WTC11 (cell line): Measurements from ENCODE around the gene AGAP1. TPM values are rescaled to one million over a fixed set of nuclear protein-coding genes. Genes with fewer than 3 reads are reported as not detected.

Source experiments
- ATAC-seq: fragments of 200-7000 bp; cut with Tn5 transposase; 2 replicates; pipeline ENCODE4 v1.10.0; 2021; ENCODE audit warnings: mild to moderate bottlenecking, moderate library complexity
- CTCF ChIA-PET: fragments of 300-600 bp; sonication (Branson Sonifier 250); formaldehyde crosslinking; loops from one replicate; lab custom pipeline; 2021; ENCODE audit warnings: antibody characterized with exemption; lab: Charles Lee
- POLR2A ChIA-PET: fragments of 350-600 bp; sonication (Branson Sonifier 250); formaldehyde crosslinking; loops from one replicate; lab custom pipeline; 2021; ENCODE audit warnings: antibody characterized with exemption; lab: Charles Lee
- DNase-seq: peaks from one replicate; pipeline ENCODE4 v3.0.0; 2021; ENCODE audit warnings: low spot score
- H3K27ac Mint-ChIP-seq: 2 replicates; pipeline ENCODE4 v1.8.0; 2021; ENCODE audit warnings: mixed read lengths
- H3K27me3 Mint-ChIP-seq: 2 replicates; pipeline ENCODE4 v1.8.0; 2021; ENCODE audit warnings: low read depth, mild to moderate bottlenecking, moderate library complexity, mixed read lengths
- H3K36me3 Mint-ChIP-seq: 2 replicates; pipeline ENCODE4 v1.8.0; 2021; ENCODE audit warnings: mixed read lengths
- H3K4me1 Mint-ChIP-seq: 2 replicates; pipeline ENCODE4 v1.8.0; 2022; ENCODE audit warnings: mixed read lengths
- H3K4me3 Mint-ChIP-seq: 2 replicates; pipeline ENCODE4 v1.8.0; 2021; ENCODE audit warnings: mild to moderate bottlenecking, moderate library complexity, mixed read lengths
- H3K9me3 Mint-ChIP-seq: 2 replicates; pipeline ENCODE4 v1.8.0; 2021; ENCODE audit warnings: mixed read lengths
- CBFB ChIP-seq: sonication (generic); formaldehyde crosslinking; IDR thresholded peaks from 2 replicates; pipeline ENCODE4 v1.8.1; 2022; ENCODE audit warnings: mild to moderate bottlenecking, low read depth, missing genetic modification reagents
- CREM ChIP-seq: sonication (generic); formaldehyde crosslinking; IDR thresholded peaks from 2 replicates; pipeline ENCODE4 v1.8.1; 2022; ENCODE audit warnings: mild to moderate bottlenecking, missing genetic modification reagents, moderate library complexity
- ELF4 ChIP-seq: sonication (generic); formaldehyde crosslinking; IDR thresholded peaks from 2 replicates; pipeline ENCODE4 v1.8.1; 2022; ENCODE audit warnings: low read depth, mild to moderate bottlenecking, moderate library complexity, missing genetic modification reagents
- ETV6 ChIP-seq: sonication (generic); formaldehyde crosslinking; IDR thresholded peaks from 2 replicates; pipeline ENCODE4 v1.8.1; 2022; ENCODE audit warnings: mild to moderate bottlenecking, missing genetic modification reagents
- FOXJ3 ChIP-seq: sonication (generic); formaldehyde crosslinking; IDR thresholded peaks from 2 replicates; pipeline ENCODE4 v1.9.0; 2021; ENCODE audit warnings: missing genetic modification reagents, mild to moderate bottlenecking, borderline replicate concordance
- GTF2I ChIP-seq: fragments of 250-450 bp; sonication (Bioruptor Pico); conservative IDR thresholded peaks from 2 replicates; pipeline ENCODE4 v1.4.0; 2021; ENCODE audit warnings: mild to moderate bottlenecking
- HMGA2 ChIP-seq: fragments of 250-450 bp; sonication (Bioruptor Pico); IDR thresholded peaks from 2 replicates; pipeline ENCODE4 v1.4.0; 2021; ENCODE audit warnings: mild to moderate bottlenecking, moderate library complexity
- JUN ChIP-seq: sonication (generic); formaldehyde crosslinking; IDR thresholded peaks from 2 replicates; pipeline ENCODE4 v1.8.0; 2023; ENCODE audit warnings: mild to moderate bottlenecking, missing genetic modification reagents
- RELA ChIP-seq: sonication (generic); formaldehyde crosslinking; IDR thresholded peaks from 2 replicates; pipeline ENCODE4 v1.8.1; 2022; ENCODE audit warnings: missing genetic modification reagents, mild to moderate bottlenecking, borderline replicate concordance
- TP53 ChIP-seq: sonication (generic); formaldehyde crosslinking; IDR thresholded peaks from 2 replicates; pipeline ENCODE4 v1.8.1; 2023; ENCODE audit warnings: mild to moderate bottlenecking, missing genetic modification reagents
- ZNF396 ChIP-seq: fragments of 250-450 bp; sonication (Bioruptor Pico); IDR thresholded peaks from 2 replicates; pipeline ENCODE4 v1.8.0; 2021; ENCODE audit warnings: mild to moderate bottlenecking, moderate library complexity, borderline replicate concordance
- total RNA-seq: library from RNA; stranded (reverse); gene quantifications from 3 replicates; pipeline ENCODE4 v1.2.3, GENCODE V29; 2021
- TF ChIP-seq, protein P1 (sequence below): sonication (generic); formaldehyde crosslinking; IDR thresholded peaks from 2 replicates; pipeline ENCODE4 v1.8.1; 2022; ENCODE audit warnings: low read depth, mild to moderate bottlenecking, moderate library complexity, missing genetic modification reagents, borderline replicate concordance
- TF ChIP-seq, protein P2 (sequence below): sonication (generic); formaldehyde crosslinking; IDR thresholded peaks from 2 replicates; pipeline ENCODE4 v1.8.0; 2022; ENCODE audit warnings: missing genetic modification reagents
- TF ChIP-seq, protein P3 (sequence below): fragments of 250-450 bp; sonication (Bioruptor Pico); IDR thresholded peaks from 2 replicates; pipeline ENCODE4 v1.9.0; 2021; ENCODE audit warnings: moderate library complexity, mild to moderate bottlenecking, inconsistent platforms, borderline replicate concordance
- TF ChIP-seq, protein P4 (sequence below): sonication (generic); formaldehyde crosslinking; IDR thresholded peaks from 2 replicates; pipeline ENCODE4 v1.8.0; 2022; ENCODE audit warnings: mild to moderate bottlenecking, missing genetic modification reagents
- TF ChIP-seq, protein P5 (sequence below): fragments of 200-600 bp; IDR thresholded peaks from 2 replicates; pipeline ENCODE4 v1.8.0; 2022; ENCODE audit warnings: antibody characterized with exemption
- TF ChIP-seq, protein P6 (sequence below): sonication (generic); formaldehyde crosslinking; conservative IDR thresholded peaks from 2 replicates; pipeline ENCODE4 v1.8.1; 2023; ENCODE audit warnings: mild to moderate bottlenecking, low read depth, missing genetic modification reagents, moderate library complexity
- TF ChIP-seq, protein P7 (sequence below): fragments of 250-450 bp; sonication (Bioruptor Pico); IDR thresholded peaks from 2 replicates; pipeline ENCODE4 v1.9.0; 2021; ENCODE audit warnings: mild to moderate bottlenecking
- TF ChIP-seq, protein P8 (sequence below): sonication (generic); formaldehyde crosslinking; IDR thresholded peaks from 2 replicates; pipeline ENCODE4 v1.8.0; 2023; ENCODE audit warnings: missing genetic modification reagents
- TF ChIP-seq, protein P9 (sequence below): sonication (generic); formaldehyde crosslinking; IDR thresholded peaks from 2 replicates; pipeline ENCODE4 v1.8.0; 2022; ENCODE audit warnings: mild to moderate bottlenecking, missing genetic modification reagents

Gene AGAP1
- total RNA-seq, 1 experiment from 2014 or later: 49.3 TPM

DNA sequence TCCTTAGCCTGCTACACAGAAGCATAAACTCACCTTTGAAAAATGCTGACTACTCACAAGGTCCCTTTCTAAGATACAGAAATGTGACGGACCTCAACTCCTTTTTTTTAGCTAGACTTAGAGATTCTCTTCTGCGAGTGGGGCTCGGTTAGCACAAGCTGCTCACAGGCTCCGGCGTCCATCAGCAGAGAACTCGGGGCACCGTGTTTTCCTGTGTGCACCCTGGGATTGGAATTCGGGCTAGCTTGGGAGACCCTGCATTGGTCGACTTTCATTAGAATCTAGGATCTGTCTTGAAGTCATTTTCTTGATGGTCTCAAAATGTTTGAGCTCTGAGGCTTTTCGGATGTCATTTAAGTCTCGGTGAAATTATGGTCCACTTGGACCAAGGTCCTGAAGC, 483.1 kb downstream of the AGAP1 start (continued):
- TF ChIP-seq GTF2I (CRISPR knock-in tag): no peak
- TF ChIP-seq, protein P1, sequence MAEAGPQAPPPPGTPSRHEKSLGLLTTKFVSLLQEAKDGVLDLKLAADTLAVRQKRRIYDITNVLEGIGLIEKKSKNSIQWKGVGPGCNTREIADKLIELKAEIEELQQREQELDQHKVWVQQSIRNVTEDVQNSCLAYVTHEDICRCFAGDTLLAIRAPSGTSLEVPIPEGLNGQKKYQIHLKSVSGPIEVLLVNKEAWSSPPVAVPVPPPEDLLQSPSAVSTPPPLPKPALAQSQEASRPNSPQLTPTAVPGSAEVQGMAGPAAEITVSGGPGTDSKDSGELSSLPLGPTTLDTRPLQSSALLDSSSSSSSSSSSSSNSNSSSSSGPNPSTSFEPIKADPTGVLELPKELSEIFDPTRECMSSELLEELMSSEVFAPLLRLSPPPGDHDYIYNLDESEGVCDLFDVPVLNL: no peak
- TF ChIP-seq CREM (CRISPR knock-in tag): no peak
- TF ChIP-seq, protein P2, sequence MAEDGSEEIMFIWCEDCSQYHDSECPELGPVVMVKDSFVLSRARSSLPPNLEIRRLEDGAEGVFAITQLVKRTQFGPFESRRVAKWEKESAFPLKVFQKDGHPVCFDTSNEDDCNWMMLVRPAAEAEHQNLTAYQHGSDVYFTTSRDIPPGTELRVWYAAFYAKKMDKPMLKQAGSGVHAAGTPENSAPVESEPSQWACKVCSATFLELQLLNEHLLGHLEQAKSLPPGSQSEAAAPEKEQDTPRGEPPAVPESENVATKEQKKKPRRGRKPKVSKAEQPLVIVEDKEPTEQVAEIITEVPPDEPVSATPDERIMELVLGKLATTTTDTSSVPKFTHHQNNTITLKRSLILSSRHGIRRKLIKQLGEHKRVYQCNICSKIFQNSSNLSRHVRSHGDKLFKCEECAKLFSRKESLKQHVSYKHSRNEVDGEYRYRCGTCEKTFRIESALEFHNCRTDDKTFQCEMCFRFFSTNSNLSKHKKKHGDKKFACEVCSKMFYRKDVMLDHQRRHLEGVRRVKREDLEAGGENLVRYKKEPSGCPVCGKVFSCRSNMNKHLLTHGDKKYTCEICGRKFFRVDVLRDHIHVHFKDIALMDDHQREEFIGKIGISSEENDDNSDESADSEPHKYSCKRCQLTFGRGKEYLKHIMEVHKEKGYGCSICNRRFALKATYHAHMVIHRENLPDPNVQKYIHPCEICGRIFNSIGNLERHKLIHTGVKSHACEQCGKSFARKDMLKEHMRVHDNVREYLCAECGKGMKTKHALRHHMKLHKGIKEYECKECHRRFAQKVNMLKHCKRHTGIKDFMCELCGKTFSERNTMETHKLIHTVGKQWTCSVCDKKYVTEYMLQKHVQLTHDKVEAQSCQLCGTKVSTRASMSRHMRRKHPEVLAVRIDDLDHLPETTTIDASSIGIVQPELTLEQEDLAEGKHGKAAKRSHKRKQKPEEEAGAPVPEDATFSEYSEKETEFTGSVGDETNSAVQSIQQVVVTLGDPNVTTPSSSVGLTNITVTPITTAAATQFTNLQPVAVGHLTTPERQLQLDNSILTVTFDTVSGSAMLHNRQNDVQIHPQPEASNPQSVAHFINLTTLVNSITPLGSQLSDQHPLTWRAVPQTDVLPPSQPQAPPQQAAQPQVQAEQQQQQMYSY (CRISPR knock-in tag): no peak
- no peak for TF ChIP-seq ETV6 (CRISPR knock-in tag)

DNA sequence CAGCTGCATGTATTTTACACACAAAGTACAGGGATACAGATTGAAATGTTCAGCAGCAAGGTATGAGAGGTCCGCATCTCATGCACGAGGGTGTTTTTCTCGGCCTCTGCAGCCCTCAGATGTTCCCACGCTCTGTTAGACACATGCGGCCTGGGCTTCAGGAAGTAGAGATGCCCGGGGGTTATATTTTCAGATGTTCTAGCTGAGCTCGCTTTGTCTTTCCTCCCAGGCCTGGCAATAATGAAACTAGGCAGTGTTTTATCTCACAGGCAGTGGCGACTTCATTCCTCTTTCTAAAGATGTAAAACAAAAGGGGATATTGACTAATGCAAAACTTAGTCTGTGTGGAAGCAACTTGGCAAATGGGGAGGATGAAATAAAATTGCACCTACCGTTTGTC, 483.6 kb downstream of the AGAP1 start:
- Mint-ChIP-seq H3K9me3 (no peaks in the 10 kb centered on the region), H3K27me3 (no peaks in the 10 kb centered on the region), H3K4me1 (peaks cover 11% of the 10 kb centered on the region), H3K36me3 (peaks cover 15% of the 10 kb centered on the region), H3K27ac (no peak overlapping the region), H3K4me3 (no peak overlapping the region)
- ChIA-PET POLR2A (no interaction called here), CTCF (interaction anchor here (1.2 to 1.6 kb wide), 3 partner anchors 41 to 203 kb away, joined by 3 to 5 read pairs (median 4); no protein-coding TSS in a partner anchor)
- no peak for DNase-seq
- no peak for ATAC-seq
- TF ChIP-seq, protein P3, sequence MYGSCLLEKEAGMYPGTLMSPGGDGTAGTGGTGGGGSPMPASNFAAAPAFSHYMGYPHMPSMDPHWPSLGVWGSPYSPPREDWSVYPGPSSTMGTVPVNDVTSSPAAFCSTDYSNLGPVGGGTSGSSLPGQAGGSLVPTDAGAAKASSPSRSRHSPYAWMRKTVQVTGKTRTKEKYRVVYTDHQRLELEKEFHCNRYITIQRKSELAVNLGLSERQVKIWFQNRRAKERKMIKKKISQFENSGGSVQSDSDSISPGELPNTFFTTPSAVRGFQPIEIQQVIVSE (CRISPR knock-in tag): no peak
- TF ChIP-seq, protein P4, sequence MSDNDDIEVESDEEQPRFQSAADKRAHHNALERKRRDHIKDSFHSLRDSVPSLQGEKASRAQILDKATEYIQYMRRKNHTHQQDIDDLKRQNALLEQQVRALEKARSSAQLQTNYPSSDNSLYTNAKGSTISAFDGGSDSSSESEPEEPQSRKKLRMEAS (CRISPR knock-in tag): no peak
- no peak for TF ChIP-seq ZNF396 (CRISPR knock-in tag)
- no peak for TF ChIP-seq JUN (CRISPR knock-in tag)
- no peak for TF ChIP-seq HMGA2 (CRISPR knock-in tag)
- TF ChIP-seq FOXJ3 (CRISPR knock-in tag): no peak
- TF ChIP-seq, protein P5, sequence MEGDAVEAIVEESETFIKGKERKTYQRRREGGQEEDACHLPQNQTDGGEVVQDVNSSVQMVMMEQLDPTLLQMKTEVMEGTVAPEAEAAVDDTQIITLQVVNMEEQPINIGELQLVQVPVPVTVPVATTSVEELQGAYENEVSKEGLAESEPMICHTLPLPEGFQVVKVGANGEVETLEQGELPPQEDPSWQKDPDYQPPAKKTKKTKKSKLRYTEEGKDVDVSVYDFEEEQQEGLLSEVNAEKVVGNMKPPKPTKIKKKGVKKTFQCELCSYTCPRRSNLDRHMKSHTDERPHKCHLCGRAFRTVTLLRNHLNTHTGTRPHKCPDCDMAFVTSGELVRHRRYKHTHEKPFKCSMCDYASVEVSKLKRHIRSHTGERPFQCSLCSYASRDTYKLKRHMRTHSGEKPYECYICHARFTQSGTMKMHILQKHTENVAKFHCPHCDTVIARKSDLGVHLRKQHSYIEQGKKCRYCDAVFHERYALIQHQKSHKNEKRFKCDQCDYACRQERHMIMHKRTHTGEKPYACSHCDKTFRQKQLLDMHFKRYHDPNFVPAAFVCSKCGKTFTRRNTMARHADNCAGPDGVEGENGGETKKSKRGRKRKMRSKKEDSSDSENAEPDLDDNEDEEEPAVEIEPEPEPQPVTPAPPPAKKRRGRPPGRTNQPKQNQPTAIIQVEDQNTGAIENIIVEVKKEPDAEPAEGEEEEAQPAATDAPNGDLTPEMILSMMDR: no peak
- TF ChIP-seq, protein P6, sequence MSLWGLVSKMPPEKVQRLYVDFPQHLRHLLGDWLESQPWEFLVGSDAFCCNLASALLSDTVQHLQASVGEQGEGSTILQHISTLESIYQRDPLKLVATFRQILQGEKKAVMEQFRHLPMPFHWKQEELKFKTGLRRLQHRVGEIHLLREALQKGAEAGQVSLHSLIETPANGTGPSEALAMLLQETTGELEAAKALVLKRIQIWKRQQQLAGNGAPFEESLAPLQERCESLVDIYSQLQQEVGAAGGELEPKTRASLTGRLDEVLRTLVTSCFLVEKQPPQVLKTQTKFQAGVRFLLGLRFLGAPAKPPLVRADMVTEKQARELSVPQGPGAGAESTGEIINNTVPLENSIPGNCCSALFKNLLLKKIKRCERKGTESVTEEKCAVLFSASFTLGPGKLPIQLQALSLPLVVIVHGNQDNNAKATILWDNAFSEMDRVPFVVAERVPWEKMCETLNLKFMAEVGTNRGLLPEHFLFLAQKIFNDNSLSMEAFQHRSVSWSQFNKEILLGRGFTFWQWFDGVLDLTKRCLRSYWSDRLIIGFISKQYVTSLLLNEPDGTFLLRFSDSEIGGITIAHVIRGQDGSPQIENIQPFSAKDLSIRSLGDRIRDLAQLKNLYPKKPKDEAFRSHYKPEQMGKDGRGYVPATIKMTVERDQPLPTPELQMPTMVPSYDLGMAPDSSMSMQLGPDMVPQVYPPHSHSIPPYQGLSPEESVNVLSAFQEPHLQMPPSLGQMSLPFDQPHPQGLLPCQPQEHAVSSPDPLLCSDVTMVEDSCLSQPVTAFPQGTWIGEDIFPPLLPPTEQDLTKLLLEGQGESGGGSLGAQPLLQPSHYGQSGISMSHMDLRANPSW (CRISPR knock-in tag): no peak
- TF ChIP-seq, protein P7, sequence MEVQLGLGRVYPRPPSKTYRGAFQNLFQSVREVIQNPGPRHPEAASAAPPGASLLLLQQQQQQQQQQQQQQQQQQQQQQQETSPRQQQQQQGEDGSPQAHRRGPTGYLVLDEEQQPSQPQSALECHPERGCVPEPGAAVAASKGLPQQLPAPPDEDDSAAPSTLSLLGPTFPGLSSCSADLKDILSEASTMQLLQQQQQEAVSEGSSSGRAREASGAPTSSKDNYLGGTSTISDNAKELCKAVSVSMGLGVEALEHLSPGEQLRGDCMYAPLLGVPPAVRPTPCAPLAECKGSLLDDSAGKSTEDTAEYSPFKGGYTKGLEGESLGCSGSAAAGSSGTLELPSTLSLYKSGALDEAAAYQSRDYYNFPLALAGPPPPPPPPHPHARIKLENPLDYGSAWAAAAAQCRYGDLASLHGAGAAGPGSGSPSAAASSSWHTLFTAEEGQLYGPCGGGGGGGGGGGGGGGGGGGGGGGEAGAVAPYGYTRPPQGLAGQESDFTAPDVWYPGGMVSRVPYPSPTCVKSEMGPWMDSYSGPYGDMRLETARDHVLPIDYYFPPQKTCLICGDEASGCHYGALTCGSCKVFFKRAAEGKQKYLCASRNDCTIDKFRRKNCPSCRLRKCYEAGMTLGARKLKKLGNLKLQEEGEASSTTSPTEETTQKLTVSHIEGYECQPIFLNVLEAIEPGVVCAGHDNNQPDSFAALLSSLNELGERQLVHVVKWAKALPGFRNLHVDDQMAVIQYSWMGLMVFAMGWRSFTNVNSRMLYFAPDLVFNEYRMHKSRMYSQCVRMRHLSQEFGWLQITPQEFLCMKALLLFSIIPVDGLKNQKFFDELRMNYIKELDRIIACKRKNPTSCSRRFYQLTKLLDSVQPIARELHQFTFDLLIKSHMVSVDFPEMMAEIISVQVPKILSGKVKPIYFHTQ (CRISPR knock-in tag): no peak
- TF ChIP-seq ELF4 (CRISPR knock-in tag): no peak
- no peak for TF ChIP-seq CREM (CRISPR knock-in tag)
- no peak for TF ChIP-seq RELA
- TF ChIP-seq TP53 (CRISPR knock-in tag): no peak
- no peak for TF ChIP-seq CBFB (CRISPR knock-in tag)
- TF ChIP-seq ETV6 (CRISPR knock-in tag): no peak
- TF ChIP-seq, protein P8, sequence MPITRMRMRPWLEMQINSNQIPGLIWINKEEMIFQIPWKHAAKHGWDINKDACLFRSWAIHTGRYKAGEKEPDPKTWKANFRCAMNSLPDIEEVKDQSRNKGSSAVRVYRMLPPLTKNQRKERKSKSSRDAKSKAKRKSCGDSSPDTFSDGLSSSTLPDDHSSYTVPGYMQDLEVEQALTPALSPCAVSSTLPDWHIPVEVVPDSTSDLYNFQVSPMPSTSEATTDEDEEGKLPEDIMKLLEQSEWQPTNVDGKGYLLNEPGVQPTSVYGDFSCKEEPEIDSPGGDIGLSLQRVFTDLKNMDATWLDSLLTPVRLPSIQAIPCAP (CRISPR knock-in tag): no peak
- TF ChIP-seq, protein P9, sequence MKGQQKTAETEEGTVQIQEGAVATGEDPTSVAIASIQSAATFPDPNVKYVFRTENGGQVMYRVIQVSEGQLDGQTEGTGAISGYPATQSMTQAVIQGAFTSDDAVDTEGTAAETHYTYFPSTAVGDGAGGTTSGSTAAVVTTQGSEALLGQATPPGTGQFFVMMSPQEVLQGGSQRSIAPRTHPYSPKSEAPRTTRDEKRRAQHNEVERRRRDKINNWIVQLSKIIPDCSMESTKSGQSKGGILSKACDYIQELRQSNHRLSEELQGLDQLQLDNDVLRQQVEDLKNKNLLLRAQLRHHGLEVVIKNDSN (CRISPR knock-in tag): no peak
